ENCODE results near the gene FANCM.
A peak's percentile ranks its signal among the peaks of the same experiment; 100 is the strongest.

FANCM gene

GRCh38 chr14:45135659-45136395 is at the start of gene FANCM (continued):
- TF ChIP-seq ZNF513 (tag by site-specific recombination; IDR thresholded peaks at IDR 0.05) (0 out of 2 replicates have a peak, but pooled peaks have one; percentile 48), ZNF830 (tag by site-specific recombination; IDR thresholded peaks at IDR 0.05; ENCODE audit: low read depth) (no peak), ZNF510 (tag by site-specific recombination; IDR thresholded peaks at IDR 0.05; ENCODE audit: insufficient replicate concordance) (no peak), ZNF777 (tag by site-specific recombination; IDR thresholded peaks at IDR 0.05; ENCODE audit: borderline replicate concordance) (peak; percentile 77; the same call in 1 of the 2 replicates), ZNF449 (tag by site-specific recombination; IDR thresholded peaks at IDR 0.05) (peak; percentile 67; the same call in 1 of the 2 replicates), ZNF416 (tag by site-specific recombination; IDR thresholded peaks at IDR 0.05) (no peak), ZNF48 (tag by site-specific recombination; IDR thresholded peaks at IDR 0.05) (no peak), ZNF518A (tag by site-specific recombination; conservative IDR thresholded peaks at IDR 0.05; ENCODE audit: low read depth) (peak; percentile 56; the same call in 1 of the 2 replicates), SP3 (tag by site-specific recombination; IDR thresholded peaks at IDR 0.05) (no peak), ZNF426 (tag by site-specific recombination; IDR thresholded peaks at IDR 0.05) (no peak), ZNF302 (tag by site-specific recombination; IDR thresholded peaks at IDR 0.05; ENCODE audit: low read depth) (no peak), ZNF324 (tag by site-specific recombination; IDR thresholded peaks at IDR 0.05) (no peak), ZFHX2 (tag by site-specific recombination; conservative IDR thresholded peaks at IDR 0.05) (no peak), GLI2 (tag by site-specific recombination; IDR thresholded peaks at IDR 0.05; ENCODE audit: borderline replicate concordance, low read depth) (no peak), PRDM6 (tag by site-specific recombination; IDR thresholded peaks at IDR 0.05) (no peak), ZNF639 (tag by site-specific recombination; IDR thresholded peaks at IDR 0.05) (peak; percentile 31; the same call in 1 of the 2 replicates), ZNF629 (tag by site-specific recombination; IDR thresholded peaks at IDR 0.05) (peak; percentile 45; the same call in 1 of the 2 replicates), TSHZ1 (tag by site-specific recombination; IDR thresholded peaks at IDR 0.05; ENCODE audit: borderline replicate concordance) (no peak), ZNF670 (tag by site-specific recombination; IDR thresholded peaks at IDR 0.05; ENCODE audit: low read depth) (no peak), ZSCAN5A (tag by site-specific recombination; IDR thresholded peaks at IDR 0.05) (no peak), ZNF133 (tag by site-specific recombination; IDR thresholded peaks at IDR 0.05) (no peak)

Data from HEK293 (cell line).